ENCODE data around the gene EME1. TPM values are rescaled to one million over a fixed set of nuclear protein-coding genes. Genes with fewer than 3 reads are reported as not detected.
A peak's percentile ranks its signal among the peaks of the same experiment; 100 is the strongest.
"Not testable (repeated sequence)": the region's sequence is repeated elsewhere in the genome, so short reads cannot be mapped to it uniquely, and the experiment has no call there.

The EME1 gene
- total RNA-seq, 3 donors from 2014 or later, result 12.2 to 13.3 (median 12.6) TPM

DNA sequence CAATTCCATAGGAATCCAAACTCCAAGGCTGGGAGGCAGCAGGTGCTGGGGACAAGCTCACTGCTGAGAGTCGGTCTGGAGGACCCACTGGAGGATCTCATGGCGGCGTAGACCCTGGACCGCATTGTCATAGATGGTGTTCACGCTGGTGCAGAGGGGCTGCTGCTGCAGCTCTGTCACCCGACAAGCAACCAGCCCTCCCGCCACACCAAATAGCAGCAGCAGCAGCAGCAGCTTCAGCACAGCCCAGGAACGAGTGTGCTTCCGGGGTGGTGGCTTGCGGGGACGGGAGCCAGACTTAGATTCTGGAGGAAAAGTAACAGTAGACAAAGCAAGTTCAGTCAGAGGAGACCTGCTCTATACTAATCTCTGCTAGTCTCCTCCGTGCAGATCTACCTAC is 9.9 kb downstream of the EME1 start:
- Mint-ChIP-seq H3K4me3 (no peak overlapping the region), H3K9me3 (no peaks in the 10 kb centered on the region), H3K27me3 (ENCODE audit: low read depth) (no peaks in the 10 kb centered on the region), H3K36me3 (ENCODE audit: insufficient read depth) (peaks cover 47% of the 10 kb centered on the region), H3K4me1 (ENCODE audit: low read depth) (no peaks in the 10 kb centered on the region)
- ATAC-seq, result no peak
- no peak for DNase-seq

DNA sequence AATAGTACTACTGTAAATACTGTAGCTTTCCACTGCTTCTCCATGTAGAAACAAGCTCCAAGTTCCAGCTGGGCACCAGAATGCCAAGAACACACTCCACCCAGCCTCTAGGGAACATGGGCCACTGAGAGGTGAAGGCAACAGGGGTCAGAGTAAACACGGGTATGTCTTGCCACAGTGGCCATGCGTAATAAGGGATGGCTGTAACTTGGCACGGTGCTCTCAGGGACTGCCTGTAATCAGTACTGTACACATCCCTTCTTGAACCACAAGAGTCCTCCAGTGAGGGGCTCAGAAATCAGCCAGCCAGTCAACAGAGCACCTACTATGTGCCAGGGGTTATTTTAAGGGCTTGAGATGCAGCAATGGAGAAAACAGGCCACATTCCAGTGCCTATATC is 13.5 kb downstream of the EME1 start:
- H3K9me3 Mint-ChIP-seq, result no peaks in the 10 kb centered on the region
- ATAC-seq (no peak), DNase-seq (no peak)
- H3K27me3 Mint-ChIP-seq (ENCODE audit: low read depth), result no peaks in the 10 kb centered on the region
- H3K36me3 Mint-ChIP-seq (ENCODE audit: insufficient read depth), result peaks cover 54% of the 10 kb centered on the region
- H3K4me3 Mint-ChIP-seq, result no peak overlapping the region
- H3K4me1 Mint-ChIP-seq (ENCODE audit: low read depth), result no peaks in the 10 kb centered on the region

DNA sequence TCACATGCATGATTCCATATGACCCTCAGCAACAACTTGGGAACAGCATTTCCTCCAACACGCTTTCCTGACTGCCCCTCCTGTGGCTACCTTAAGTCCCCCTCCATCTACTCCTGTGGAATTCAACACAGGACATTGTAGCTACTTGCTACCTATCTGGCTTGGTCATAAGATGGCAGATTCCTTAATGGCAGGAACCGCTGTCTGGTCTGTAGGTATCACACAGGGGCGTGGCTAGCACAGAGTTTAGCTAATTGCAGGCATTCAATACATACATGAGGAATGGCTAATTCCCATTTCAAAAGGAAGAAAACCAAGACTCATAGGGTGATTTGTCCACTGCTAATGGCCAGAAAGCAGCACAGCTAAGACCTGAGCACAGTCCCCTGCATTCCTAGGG is 15.7 kb downstream of the EME1 start:
- Mint-ChIP-seq H3K4me3 (no peak overlapping the region), H3K36me3 (ENCODE audit: insufficient read depth) (peaks cover 57% of the 10 kb centered on the region)

DNA sequence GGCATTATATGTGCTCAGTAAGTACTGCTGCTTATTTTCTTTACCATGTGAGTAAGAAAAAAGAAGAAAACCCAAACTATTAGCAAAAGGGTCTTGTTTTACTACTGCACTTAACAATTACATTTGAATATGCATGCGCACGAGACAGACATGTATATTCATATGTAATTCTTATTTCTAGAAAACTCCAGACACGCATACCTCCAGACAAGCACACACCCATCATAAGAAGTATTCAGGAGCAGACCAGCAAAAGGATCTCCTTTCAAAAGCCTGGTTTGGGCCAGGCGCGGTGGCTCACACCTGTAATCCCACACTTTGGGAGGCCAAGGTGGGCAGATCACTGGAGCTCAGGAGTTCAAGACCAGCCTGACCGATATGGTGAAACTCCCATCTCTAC is 16.5 kb downstream of the EME1 start:
- ATAC-seq (no peak), DNase-seq (no peak)
- no peak overlapping the region for H3K4me3 Mint-ChIP-seq
- no peaks in the 10 kb centered on the region for H3K27me3 Mint-ChIP-seq (ENCODE audit: low read depth)
- peaks cover 10% of the 10 kb centered on the region for H3K4me1 Mint-ChIP-seq (ENCODE audit: low read depth)
- H3K36me3 Mint-ChIP-seq (ENCODE audit: insufficient read depth), result peaks cover 62% of the 10 kb centered on the region
- H3K9me3 Mint-ChIP-seq, result no peaks in the 10 kb centered on the region

More for the DNA sequence above, 15.7 kb downstream of the EME1 start:
- Mint-ChIP-seq H3K9me3 (no peaks in the 10 kb centered on the region), H3K27me3 (ENCODE audit: low read depth) (no peaks in the 10 kb centered on the region), H3K4me1 (ENCODE audit: low read depth) (peaks cover 6% of the 10 kb centered on the region)
- no peak for ATAC-seq
- no peak for DNase-seq

DNA sequence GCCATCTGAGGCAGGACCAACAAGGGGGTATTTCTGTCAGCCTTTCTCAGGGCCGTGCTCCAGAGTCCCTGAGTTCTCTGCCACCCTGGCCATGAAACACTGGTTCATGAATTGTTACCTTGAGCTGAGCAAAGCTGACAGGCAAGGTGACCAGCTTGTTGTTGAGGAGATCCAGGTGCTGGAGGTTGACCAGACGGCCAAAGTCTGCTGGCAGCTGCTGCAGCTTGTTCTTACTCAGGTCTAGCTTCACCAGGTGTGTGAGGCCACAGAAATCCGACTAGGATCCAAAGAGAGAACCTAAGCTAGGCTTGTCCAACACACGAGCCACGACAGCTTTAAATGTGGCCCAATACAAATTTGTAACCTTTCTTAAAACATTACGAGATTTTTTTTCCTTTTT is 19.6 kb downstream of the EME1 start:
- no peak for ATAC-seq
- H3K27me3 Mint-ChIP-seq (ENCODE audit: low read depth), result no peaks in the 10 kb centered on the region
- H3K4me1 Mint-ChIP-seq (ENCODE audit: low read depth), result peaks cover 32% of the 10 kb centered on the region
- no peak overlapping the region for H3K4me3 Mint-ChIP-seq
- H3K9me3 Mint-ChIP-seq, result no peaks in the 10 kb centered on the region
- peaks cover 50% of the 10 kb centered on the region for H3K36me3 Mint-ChIP-seq (ENCODE audit: insufficient read depth)
- no peak for DNase-seq

DNA sequence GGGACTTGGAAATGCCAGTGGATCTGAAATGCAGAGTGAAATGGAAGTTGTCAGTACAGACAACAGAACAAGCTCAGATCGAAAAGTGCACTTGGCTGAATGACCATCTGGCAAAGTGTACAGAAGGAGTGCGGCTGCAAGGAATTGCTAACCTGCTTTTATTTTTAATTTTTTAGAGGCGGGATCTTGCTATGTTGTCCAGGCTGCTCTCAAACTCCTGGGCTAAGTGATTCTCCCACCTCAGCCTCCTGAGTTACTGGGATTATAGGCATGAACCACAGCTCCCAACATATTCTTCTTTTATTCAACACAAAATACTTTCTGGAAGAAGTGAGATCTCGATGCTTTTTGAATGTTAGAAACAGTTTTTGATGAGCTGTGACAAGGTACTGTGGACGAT is 20.7 kb downstream of the EME1 start:
- H3K36me3 Mint-ChIP-seq (ENCODE audit: insufficient read depth), result peaks cover 39% of the 10 kb centered on the region
- ATAC-seq (no peak), DNase-seq (no peak)
- no peaks in the 10 kb centered on the region for H3K9me3 Mint-ChIP-seq
- H3K27me3 Mint-ChIP-seq (ENCODE audit: low read depth), result no peaks in the 10 kb centered on the region
- no peak overlapping the region for H3K4me3 Mint-ChIP-seq
- peaks cover 34% of the 10 kb centered on the region for H3K4me1 Mint-ChIP-seq (ENCODE audit: low read depth)

DNA sequence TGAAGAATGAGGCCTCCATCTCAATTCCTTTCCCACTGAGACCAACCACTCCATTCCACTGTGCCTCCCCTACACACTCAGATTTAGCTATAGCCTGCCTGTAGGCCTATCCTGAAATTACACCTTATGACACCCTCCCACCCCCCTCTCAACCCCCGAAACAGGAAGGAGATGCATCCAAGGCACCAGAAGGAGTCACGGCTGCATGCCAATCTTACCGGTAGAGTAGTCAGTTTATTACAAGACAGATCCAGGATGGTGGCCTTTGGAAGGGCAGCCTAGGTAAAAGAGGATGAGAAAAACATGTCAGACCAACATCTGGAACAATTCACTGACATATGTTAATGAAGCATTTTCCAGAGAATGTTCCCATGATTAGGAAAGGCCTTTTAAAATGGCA is 21.7 kb downstream of the EME1 start:
- Mint-ChIP-seq H3K4me3 (peak overlapping the region; percentile 97), H3K4me1 (ENCODE audit: low read depth) (peaks cover 34% of the 10 kb centered on the region), H3K36me3 (ENCODE audit: insufficient read depth) (peaks cover 37% of the 10 kb centered on the region), H3K9me3 (no peaks in the 10 kb centered on the region), H3K27me3 (ENCODE audit: low read depth) (no peaks in the 10 kb centered on the region)
- ATAC-seq (no peak), DNase-seq (no peak)

DNA sequence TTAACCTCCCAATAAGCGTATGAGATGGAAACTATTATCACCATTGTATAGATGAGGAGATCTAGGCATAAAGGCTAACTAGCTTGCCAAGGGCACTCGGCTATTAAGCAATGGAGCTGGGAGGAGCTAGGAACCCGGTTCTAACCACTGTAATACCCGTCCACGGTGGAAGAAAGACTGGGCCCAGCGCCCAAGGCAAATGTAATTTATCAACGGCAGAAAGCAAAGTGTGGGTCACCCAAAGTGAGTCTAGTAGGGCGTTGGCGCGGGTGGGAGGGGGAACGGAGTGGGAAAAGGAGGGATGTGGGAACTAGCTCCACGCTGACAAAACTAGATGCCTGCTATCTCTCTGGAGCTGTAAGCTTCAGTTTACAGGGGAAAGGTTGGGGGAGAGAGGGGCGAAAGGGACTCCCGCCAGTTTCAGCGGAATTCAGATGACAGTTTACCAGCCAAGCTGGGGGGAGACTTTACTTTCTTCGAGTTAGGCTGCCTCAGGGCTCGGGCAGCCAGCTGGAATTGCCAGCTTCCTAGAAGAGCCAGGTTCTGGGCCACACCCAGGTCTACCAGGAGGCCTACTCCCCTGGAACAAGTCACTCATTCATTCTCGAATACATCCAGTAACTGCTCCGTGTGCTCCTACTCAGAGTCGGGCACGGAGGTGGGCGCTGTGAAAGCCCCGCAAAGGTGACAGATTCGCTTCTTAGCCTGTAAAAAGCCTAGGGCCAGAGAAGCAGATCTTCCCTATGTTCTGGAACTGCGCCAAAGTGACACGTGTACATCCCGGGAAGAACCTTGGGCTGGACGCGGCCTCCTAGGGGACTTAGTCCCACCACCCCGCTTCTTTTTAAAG is 23.5 kb downstream of the EME1 start:
- ATAC-seq (peak; percentile 57 to 62), DNase-seq (peak; percentile 13)
- Mint-ChIP-seq H3K4me3 (peak overlapping the region; percentile 97), H3K27me3 (ENCODE audit: low read depth) (no peaks in the 10 kb centered on the region), H3K9me3 (no peaks in the 10 kb centered on the region), H3K36me3 (ENCODE audit: insufficient read depth) (peaks cover 33% of the 10 kb centered on the region), H3K4me1 (ENCODE audit: low read depth) (peaks cover 34% of the 10 kb centered on the region)

DNA sequence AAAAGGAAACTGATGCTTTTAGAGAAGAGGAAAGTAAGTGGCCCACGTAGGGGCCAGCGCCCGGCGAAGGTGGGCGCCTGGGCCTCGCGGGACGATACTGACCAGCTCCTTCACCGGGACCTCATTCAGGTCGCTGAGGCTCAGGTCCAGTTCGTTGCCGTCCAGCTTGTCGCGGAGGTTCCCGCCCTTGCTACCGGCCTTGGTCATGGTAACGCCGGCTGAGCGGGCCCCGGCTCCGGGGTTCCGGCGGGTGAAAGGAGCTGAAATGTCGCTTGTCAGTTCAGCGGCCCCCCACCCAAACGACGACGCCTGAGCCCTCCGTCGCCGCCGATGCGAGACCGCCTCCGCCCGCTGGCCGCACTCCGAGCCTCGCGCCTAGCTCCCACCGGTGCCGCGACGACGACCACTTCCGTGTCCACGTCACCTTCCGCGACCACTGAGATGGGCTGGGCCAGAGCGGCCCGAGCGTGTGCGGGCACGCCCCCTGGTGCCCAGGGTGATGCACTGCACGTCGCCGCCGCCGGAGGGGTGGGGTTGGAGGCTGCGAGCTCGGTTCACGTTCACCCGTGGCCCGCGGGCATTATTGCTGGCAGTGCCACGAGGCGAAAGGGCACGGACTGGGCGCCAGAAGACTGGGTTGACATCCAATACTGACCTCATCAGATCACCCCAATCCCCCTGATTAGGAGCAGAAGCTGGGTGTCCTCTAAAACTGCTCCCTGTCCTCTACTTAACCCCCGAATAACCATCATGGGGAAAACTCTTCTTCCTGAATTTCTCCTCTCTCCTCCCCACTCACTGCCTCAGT is 24.3 kb downstream of the EME1 start, which contains the start of gene LRRC59:
Gene LRRC59 (minus strand): TSS at position 413 of the 808 bp plus-strand sequence. CDS start 206 bp downstream, at position 207.
- peak within 1 kb of the TSS; percentile 97 for H3K4me3 Mint-ChIP-seq
- H3K9me3 Mint-ChIP-seq, result no peaks in the 10 kb centered on the region
- ATAC-seq (peak; percentile 98), DNase-seq (peak; percentile 94)
- peaks cover 28% of the 10 kb centered on the region for H3K36me3 Mint-ChIP-seq (ENCODE audit: insufficient read depth)
- peaks cover 2% of the 10 kb centered on the region for H3K27me3 Mint-ChIP-seq (ENCODE audit: low read depth)
- H3K4me1 Mint-ChIP-seq (ENCODE audit: low read depth), result peaks cover 34% of the 10 kb centered on the region

DNA sequence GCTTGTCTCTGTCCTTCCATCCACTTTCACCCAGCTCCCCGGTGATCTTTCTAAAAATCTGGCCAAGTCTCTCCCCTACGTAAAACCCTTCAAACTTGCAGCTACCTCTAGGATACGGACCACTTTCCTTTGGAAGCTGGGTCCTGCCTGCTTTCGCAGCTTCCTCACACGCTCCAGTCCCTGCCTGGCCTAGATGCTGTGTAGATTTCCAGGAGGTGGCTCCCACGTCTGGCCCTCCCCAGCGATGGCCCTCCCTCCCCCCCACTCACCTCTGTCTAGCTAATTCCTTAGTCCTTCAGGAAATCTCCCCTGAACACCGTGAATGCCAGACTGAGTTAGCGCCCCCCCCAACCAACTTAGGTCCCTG is 24.9 kb downstream of the EME1 start:
- Mint-ChIP-seq H3K36me3 (ENCODE audit: insufficient read depth) (peaks cover 24% of the 10 kb centered on the region), H3K4me3 (peak overlapping the region; percentile 97), H3K27me3 (ENCODE audit: low read depth) (peaks cover 2% of the 10 kb centered on the region), H3K9me3 (no peaks in the 10 kb centered on the region), H3K4me1 (ENCODE audit: low read depth) (peaks cover 33% of the 10 kb centered on the region)
- no peak for ATAC-seq
- no peak for DNase-seq

DNA sequence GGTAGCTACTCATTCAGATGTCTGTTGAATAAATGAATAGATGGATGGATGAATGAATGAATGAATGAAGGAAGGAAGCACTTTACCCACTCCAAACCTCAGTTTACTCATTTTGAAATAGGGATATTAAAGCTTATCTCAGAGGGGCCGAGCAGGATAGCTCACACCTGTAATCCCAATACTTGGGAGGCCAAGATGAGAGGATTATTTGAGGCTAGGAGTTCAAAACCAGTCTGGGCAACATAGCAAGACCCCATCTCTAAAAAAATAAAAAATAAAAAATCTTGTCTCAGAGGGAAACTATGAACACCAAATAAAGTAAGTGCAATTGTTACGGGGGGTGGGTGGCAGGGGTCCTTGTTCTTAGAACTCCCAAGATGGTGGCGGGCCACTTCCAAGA is 25.6 kb downstream of the EME1 start:
- H3K9me3 Mint-ChIP-seq; ATAC-seq; H3K27me3 Mint-ChIP-seq (ENCODE audit: low read depth); DNase-seq: not testable (repeated sequence)
- peaks cover 28% of the 10 kb centered on the region for H3K4me1 Mint-ChIP-seq (ENCODE audit: low read depth)
- H3K4me3 Mint-ChIP-seq, result peak overlapping the region; percentile 97
- peaks cover 16% of the 10 kb centered on the region for H3K36me3 Mint-ChIP-seq (ENCODE audit: insufficient read depth)

DNA sequence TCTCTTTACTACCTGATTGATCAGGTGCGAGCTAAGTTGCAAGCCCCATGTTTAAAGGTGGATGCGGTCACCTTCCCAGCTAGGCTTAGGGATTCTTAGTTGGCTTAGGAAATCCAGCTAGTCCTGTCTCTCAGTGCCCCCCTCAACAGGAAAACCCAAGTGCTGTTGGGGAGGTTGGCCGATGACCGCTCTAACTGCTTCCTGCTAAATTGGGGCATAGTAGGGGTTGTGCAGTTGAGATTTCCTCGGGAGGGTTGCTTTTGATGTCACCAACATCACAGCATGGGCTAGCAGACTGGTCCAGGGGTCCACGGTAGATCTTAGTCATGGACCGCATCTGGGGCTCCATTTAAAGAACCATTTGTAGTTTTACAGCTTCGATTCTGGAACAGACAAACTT is 26.6 kb downstream of the EME1 start:
- not testable (repeated sequence) for H3K4me3 Mint-ChIP-seq; H3K27me3 Mint-ChIP-seq (ENCODE audit: low read depth); ATAC-seq; H3K9me3 Mint-ChIP-seq; DNase-seq
- H3K36me3 Mint-ChIP-seq (ENCODE audit: insufficient read depth), result peaks cover 11% of the 10 kb centered on the region
- H3K4me1 Mint-ChIP-seq (ENCODE audit: low read depth), result peaks cover 23% of the 10 kb centered on the region

DNA sequence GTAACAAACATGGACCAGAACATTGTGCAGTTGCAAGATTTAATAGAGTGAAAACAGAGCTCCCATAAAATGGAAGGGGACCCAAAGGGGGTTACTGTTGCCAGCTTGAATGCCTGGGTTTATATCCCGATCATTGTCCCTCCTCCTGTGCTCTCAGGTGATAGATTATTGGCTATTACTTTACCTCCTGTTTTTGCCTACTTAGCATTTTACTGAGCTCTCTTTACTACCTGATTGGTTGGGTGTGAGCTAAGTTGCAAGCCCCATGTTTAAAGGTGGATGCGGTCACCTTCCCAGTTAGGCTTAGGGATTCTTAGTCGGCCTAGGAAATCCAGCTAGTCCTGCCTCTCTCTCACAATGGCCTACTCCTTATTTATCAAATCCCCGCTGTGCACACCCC is 32.3 kb downstream of the EME1 start:
- H3K9me3 Mint-ChIP-seq; H3K4me3 Mint-ChIP-seq; ATAC-seq; H3K4me1 Mint-ChIP-seq (ENCODE audit: low read depth); H3K36me3 Mint-ChIP-seq (ENCODE audit: insufficient read depth); DNase-seq: not testable (repeated sequence)
- H3K27me3 Mint-ChIP-seq (ENCODE audit: low read depth), result peaks cover 18% of the 10 kb centered on the region

DNA sequence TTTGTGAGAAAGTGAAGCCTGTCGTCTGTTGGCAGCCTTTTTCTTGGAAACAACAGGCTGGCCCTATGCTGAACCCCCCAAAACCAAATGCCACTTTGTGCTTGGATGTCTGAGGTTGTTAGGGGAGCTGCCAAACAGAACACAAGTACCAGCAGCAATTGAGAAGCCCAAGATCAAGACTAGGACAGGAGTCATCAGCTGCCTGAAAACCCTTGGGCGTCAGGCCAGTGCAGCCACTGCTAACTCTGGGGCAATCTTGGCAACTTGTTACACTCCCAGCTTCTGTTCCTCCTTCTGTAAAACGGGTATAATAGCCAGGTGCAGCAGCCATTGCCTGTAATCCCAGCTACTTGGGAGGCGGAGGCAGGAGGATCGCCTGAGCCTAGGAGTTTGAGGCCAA is 33.5 kb downstream of the EME1 start:
- H3K4me1 Mint-ChIP-seq (ENCODE audit: low read depth), result no peaks in the 10 kb centered on the region
- DNase-seq (no peak), ATAC-seq (no peak)
- H3K36me3 Mint-ChIP-seq (ENCODE audit: insufficient read depth), result no peaks in the 10 kb centered on the region
- no peaks in the 10 kb centered on the region for H3K9me3 Mint-ChIP-seq
- H3K27me3 Mint-ChIP-seq (ENCODE audit: low read depth), result peaks cover 19% of the 10 kb centered on the region
- H3K4me3 Mint-ChIP-seq, result no peak overlapping the region

DNA sequence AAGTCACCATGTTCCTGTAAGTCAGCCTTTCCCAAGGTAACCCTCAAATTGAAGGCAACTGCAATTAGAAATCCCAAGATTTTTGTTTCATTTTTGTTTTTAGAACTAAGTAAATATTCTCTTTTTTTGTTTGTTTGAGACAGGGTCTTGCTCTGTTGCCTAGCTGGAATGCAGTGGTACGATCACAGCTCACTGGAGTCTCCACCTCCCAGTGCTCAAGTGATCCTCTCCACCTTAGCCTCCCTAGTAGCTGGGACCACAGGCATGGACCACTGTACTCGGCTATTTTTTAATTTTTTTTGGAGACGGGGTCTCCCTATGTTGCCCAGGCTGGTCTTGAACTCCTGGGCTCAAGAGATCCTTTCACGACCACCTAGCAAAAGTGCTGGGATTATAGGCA is 34.9 kb downstream of the EME1 start:
- H3K9me3 Mint-ChIP-seq, result no peaks in the 10 kb centered on the region
- H3K36me3 Mint-ChIP-seq (ENCODE audit: insufficient read depth), result no peaks in the 10 kb centered on the region
- H3K4me3 Mint-ChIP-seq, result no peak overlapping the region
- no peaks in the 10 kb centered on the region for H3K4me1 Mint-ChIP-seq (ENCODE audit: low read depth)
- no peak for ATAC-seq
- peaks cover 22% of the 10 kb centered on the region for H3K27me3 Mint-ChIP-seq (ENCODE audit: low read depth)
- no peak for DNase-seq
